Left renal pelvis (tissue), 4 donors: ENCODE measurements around the gene BCL7A. TPM values are rescaled to one million over a fixed set of nuclear protein-coding genes. Genes with fewer than 3 reads are reported as not detected.

Experiments used
- polyA plus RNA-seq, 4 donors: library from polyadenylated mRNA; unstranded; fragments of 120-200 nt; gene quantifications; one replicate each; pipeline ENCODE4 v1.2.1, GENCODE V29; 2013; ENCODE audit not compliant: insufficient read length in 4 of 4

BCL7A gene
- polyA plus RNA-seq, 4 donors: 15.9 to 37.6 (median 35.0) TPM

Other genes starting within 250 kb of the BCL7A start
- 10 to 100 TPM in 1 of 4 donors, 1 to 10 TPM in 3; 4.9 to 14.7 (median 9.5) TPM for gene RHOF, start 228.2 kb upstream of the BCL7A start, polyA plus RNA-seq
- gene SETD1B, start 217.9 kb upstream of the BCL7A start, polyA plus RNA-seq: 10 to 100 TPM; 12.2 to 19.2 (median 14.5) TPM
- 1 to 10 TPM in 3 of 4 donors, under 1 TPM in 1; 0.74 to 4.5 (median 2.6) TPM for gene HPD, start 163.0 kb upstream of the BCL7A start, polyA plus RNA-seq
- gene PSMD9, start 133.1 kb upstream of the BCL7A start, polyA plus RNA-seq: 10 to 100 TPM; 46.1 to 56.5 (median 49.9) TPM
- gene CFAP251, start 103.3 kb upstream of the BCL7A start, polyA plus RNA-seq: 10 to 100 TPM in 2 of 4 donors, 1 to 10 TPM in 2; 3.0 to 15.8 (median 10.5) TPM
- 10 to 100 TPM; 29.1 to 46.8 (median 31.9) TPM for gene MLXIP, start 56.9 kb downstream of the BCL7A start, polyA plus RNA-seq
- gene IL31, start 152.3 kb downstream of the BCL7A start, polyA plus RNA-seq: not detected
- 1 to 10 TPM; 1.0 to 6.9 (median 4.4) TPM for gene LRRC43, start 161.2 kb downstream of the BCL7A start, polyA plus RNA-seq
- gene B3GNT4, start 181.8 kb downstream of the BCL7A start, polyA plus RNA-seq: 1 to 10 TPM in 3 of 4 donors, under 1 TPM in 1; 0.85 to 6.2 (median 1.9) TPM
- 10 to 100 TPM; 52.2 to 79.7 (median 73.1) TPM for gene DIABLO, start 204.2 kb downstream of the BCL7A start, polyA plus RNA-seq
- gene VPS33A, start 244.6 kb downstream of the BCL7A start, polyA plus RNA-seq: 10 to 100 TPM; 13.2 to 18.4 (median 17.6) TPM